AG09309 (cell line): ENCODE measurements around the gene HOXA6.

Experiments used
- DNase-seq: peaks from one replicate; pipeline ENCODE4 v3.0.0-alpha.2; 2010; ENCODE audit warnings: low read depth
- H3K4me3 ChIP-seq: 2 replicates; pipeline ENCODE4 v1.5.1; 2011; ENCODE audit warnings: mild to moderate bottlenecking, low read depth, low read length, moderate library complexity; ENCODE audit not compliant: control insufficient read depth
- TF ChIP-seq, protein P1 (sequence below): IDR thresholded peaks from 2 replicates; pipeline ENCODE4 v1.5.1; 2011; ENCODE audit warnings: mild to moderate bottlenecking, low read depth, low read length, inconsistent platforms; ENCODE audit not compliant: insufficient read depth, control insufficient read depth; ENCODE audit errors: missing control alignments

Gene HOXA6

GRCh38 chr7:27171637-27172314 is 24.2 kb upstream of the HOXA6 start:
- DNase-seq, result no peak
- peak overlapping the region; percentile 87 for H3K4me3 ChIP-seq
- TF ChIP-seq, protein P1, sequence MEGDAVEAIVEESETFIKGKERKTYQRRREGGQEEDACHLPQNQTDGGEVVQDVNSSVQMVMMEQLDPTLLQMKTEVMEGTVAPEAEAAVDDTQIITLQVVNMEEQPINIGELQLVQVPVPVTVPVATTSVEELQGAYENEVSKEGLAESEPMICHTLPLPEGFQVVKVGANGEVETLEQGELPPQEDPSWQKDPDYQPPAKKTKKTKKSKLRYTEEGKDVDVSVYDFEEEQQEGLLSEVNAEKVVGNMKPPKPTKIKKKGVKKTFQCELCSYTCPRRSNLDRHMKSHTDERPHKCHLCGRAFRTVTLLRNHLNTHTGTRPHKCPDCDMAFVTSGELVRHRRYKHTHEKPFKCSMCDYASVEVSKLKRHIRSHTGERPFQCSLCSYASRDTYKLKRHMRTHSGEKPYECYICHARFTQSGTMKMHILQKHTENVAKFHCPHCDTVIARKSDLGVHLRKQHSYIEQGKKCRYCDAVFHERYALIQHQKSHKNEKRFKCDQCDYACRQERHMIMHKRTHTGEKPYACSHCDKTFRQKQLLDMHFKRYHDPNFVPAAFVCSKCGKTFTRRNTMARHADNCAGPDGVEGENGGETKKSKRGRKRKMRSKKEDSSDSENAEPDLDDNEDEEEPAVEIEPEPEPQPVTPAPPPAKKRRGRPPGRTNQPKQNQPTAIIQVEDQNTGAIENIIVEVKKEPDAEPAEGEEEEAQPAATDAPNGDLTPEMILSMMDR, result no peak

DNA sequence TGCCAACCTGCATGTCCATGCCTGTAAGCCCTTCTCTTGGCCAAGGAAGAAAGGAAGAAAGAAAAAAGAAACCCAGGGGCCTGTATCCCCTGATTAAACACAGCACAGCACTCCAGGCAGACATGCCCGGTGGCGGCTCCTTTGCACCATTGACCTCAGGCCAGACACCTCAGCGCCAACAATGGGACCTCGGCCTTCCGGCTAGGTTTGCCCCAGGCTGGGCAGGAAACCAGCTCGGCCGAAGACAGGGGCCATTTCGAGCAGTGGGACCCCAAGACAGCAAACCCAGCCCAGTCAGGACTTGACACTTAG is 23.7 kb upstream of the HOXA6 start:
- no peak for DNase-seq
- peak overlapping the region; percentile 87 for H3K4me3 ChIP-seq
- TF ChIP-seq, protein P1, result no peak

DNA sequence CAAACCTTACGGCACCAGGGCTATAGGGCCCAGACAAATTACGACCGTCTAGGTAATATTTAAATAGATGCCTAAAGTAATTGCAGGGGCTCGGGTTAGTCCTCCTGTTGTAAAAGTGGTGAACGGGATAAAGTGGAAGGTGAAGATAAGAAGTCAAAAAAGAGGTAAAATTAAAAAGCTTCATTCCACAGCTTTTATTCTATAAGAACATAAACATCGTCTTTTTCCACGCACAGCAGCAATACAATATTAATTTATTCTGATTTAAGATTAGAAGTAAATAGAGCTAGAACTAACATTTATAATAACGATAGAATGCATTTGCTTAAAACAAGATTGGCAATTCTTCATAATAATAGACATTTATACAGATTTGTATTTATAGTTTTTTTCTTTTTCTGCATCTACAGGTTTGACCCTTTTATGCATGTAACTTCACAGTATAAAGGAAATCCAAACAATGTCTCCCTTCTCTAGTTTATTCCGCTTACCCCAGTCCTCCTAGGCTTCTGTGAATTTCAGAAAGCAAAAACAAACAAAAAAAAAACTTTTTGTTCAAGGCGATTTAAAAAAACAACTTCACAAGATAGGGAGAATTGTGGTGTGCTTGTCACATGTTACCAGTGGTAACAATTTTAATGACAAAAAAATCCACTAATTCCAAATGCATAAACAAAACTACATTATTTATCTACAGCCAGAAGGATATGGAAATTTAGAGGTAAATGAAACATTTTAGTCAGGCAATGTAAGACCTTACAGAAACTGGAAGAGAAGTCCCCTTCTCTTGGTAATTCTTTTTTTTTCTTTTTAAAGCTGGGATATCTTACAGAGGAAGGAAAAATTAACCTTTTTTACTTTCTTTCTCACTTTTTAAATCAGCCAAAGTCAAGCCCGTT is 23.1 kb upstream of the HOXA6 start:
- DNase-seq, result no peak
- TF ChIP-seq, protein P1, result no peak
- peak overlapping the region; percentile 87 for H3K4me3 ChIP-seq

DNA sequence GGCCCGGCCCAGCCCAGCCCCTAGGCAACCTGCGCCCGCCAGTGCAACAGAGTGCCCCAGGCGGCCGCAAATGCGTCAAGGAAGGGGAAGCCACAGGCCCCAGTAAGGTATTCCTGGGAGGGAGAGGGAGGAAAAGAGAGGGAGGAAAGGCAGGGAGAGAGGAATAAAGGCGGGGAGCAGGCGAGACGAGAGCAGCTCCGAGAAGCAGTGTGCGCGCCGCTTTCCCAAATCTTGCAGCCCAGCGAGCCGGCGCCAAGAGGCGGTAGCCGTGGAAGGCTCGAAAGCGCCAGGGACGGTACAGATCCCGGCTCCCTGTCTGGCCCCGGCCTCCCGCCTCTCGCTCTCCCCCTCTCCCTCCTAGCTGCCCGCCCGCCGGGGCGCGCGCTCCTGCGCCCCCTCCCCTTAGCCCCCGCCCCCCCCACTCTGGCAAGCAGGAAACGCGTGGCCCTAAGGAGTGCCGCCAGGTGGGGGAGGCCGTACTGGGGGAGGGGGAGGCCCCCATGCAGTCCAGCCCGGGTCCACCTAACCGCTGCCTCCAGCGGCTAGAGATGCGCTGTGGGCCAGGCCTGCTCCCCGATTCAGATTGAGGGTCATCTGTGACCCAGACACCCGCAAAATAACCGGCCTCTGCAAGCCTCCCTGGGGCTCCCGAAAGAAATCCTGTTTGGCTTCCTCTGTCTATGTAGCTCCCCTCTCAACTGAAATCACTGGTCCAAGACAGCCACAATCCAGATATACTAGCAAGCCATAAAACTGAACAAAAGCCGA is 22.3 kb upstream of the HOXA6 start:
- peak overlapping the region; percentile 87 for H3K4me3 ChIP-seq
- DNase-seq, result no peak
- TF ChIP-seq, protein P1, result no peak

DNA sequence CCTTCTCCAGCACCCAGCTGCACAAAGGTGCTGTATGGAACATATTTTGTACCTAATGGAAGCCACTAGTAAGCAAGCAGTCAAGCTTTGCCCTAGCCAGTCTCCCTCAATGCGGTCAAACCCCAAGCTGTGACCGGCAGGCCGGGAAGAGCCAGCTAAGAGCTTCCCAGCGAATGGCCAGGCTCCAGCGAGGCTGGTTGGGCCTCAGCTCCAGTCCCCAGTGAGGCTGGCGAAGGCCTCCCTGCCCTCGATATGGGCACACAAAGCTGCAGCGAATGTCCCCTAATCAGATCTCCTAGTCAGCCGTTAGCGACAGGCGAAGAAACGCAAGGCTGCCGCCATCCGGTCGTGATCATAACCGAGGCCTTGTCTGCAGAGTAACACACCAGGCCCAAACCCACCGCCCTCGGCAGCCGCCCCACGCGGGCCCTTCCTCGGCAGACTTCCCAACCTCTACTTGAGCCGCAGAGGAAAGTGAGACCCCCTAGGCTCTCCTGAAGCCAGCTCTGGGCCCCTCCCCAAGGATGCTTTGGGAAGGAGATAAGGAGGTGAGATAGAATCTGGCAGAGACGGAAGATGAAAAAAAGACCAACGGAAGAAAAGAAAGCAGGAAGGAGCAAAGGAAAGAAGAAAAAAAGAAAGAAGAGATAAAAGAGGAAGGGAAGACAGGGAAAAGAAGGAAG is 20.8 kb upstream of the HOXA6 start:
- peak overlapping the region; percentile 87 for H3K4me3 ChIP-seq
- TF ChIP-seq, protein P1, result peak; percentile 6
- DNase-seq, result no peak

DNA sequence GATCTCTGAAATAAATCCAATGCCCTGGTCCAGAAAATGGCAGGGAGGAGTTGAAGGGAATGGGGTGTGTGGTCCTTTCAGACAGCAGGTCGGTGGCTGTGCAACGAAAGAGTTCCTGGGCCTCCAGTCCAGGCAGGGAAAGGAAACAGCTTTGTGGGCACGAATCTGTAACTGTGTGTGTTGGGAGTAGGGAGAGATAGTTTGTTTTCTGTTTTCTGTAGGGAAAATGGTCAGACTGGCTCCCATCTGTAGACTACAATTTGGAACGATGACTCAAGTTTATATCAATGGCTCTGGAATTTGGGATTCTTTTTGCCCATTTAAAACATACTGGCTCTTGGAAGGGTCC is 20.3 kb upstream of the HOXA6 start:
- TF ChIP-seq, protein P1, result no peak
- no peak for DNase-seq

More for the DNA sequence above, 20.3 kb upstream of the HOXA6 start:
- H3K4me3 ChIP-seq, result peak overlapping the region; percentile 87
